Epidermal melanocyte (primary cell): ENCODE data around the gene CDH23.
"Not testable (repeated sequence)": the region's sequence is repeated elsewhere in the genome, so short reads cannot be mapped to it uniquely, and the experiment has no call there.

Source experiments
- DNase-seq: peaks from one replicate; pipeline ENCODE4 v3.0.0; 2011; ENCODE audit warnings: low spot score; ENCODE audit not compliant: insufficient read length

Gene CDH23

DNA sequence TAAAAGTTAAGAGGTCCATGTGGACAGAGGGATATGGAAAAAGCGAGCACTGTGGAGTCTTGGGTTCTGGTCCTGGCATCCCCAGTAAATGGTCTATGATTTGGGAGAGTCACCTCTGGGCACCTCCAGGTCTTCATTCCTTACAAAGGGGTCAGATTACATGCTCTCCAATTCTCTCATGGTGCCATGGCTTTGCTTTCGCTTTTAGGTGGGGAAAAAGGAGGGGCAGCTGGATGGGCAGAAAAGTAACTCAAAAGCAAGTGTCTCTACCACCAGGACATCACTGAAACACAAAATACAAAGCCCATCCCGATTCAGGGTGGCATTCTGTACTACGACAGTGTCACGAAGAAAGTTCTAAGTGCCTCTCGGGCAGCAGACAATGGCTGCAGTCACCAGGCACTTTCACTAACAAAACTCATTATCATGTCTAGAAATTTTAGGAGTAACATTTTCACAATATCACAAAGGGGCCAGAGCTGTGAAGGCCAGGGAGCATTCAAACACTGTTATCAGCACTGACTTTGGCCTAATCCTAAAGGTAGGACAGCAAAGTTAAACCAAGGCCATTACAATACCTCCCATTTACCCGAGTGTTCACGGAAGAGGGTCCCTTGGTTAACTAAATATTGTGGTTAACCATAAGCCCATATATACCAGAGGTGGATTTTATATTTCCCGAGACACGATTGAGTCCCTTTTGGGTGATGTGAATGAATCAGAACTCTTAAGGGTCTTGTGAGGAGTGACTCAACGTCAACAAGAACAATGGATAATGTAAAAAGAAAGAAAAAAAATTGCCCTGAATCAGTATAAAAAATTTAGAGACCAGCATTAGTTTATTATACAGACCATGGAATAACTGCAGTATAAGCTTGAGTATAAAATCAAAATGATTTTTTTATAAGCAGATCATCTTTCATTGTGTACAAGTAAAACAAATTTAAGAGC, 451.9 kb downstream of the CDH23 start:
- no peak for DNase-seq

GRCh38 chr10:71849461-71849908, 452.8 kb downstream of the CDH23 start:
- no peak for DNase-seq

- DNase-seq: no peak
Measured at GRCh38 chr10:71850021-71850742, 453.5 kb downstream of the CDH23 start.

DNA sequence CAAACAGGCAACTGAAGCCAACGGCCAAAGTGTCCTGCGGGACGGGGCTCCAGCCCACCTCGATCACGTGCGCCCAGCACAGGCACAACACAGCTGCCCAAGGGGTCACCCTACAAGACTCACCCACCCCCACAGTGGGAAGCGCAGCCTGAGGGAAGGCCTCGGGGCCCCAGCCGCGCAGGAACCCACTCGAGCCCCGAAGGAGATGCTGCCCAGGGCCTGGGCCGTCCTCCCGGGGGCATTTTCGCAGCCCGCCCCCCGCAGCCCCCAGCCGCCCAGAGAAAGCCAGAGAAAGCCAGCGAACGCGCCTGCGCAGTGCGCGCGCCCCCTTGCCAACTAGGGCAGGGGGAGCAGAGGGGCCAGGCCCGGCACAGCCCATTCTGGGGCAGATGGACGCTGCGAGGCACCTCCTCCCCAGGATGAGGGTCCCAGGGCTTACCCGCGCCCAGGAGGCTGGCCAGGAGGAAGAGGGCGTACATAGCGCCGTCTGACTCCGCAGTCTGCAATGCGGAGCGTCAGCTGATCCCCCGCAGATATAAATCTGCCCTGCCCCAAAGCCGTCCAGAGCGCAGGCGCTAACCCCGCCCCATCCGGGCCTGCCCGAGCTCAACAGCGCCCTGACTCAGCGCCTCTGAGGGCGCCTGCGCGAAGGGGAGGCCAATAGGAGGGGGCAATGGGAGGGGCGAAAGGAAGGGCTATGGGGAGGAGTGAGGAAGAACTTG, 454.2 kb downstream of the CDH23 start, which contains the start of gene PSAP:
PSAP (minus strand) TSS at position 509 of the 722 bp plus-strand sequence; CDS start at position 479, 30 bp downstream.
- DNase-seq: peak; percentile 92

GRCh38 chr10:71851465-71852095, 454.9 kb downstream of the CDH23 start:
- not testable (repeated sequence) for DNase-seq

DNA sequence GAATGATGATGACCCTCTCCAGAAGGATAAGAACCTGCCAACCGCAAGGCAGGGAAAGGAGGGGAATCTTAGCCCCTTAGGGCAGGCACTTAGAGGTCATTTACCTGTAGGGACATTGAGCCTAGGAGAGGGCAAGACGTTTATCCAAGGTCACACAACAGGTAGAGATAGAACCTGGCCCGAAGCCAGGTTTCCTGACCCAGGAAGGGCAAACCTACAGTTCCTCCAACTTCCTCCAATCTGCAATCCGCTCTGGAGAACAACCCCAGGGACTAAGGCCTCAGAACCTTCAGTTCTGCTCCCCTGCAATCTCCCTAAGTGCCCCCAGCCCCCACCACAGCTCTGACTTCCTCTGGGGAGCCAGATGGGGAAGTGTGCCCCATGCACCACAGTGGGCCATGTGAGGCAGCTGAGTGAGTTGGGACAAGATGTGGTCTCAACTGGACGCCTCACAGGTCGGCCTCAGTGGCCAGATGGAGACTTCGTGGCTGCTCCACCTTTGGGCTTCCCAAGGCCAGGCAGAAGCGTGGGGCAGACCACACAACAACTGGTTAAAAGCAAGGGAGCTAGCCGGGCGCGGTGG, 455.7 kb downstream of the CDH23 start:
- DNase-seq: no peak

DNA sequence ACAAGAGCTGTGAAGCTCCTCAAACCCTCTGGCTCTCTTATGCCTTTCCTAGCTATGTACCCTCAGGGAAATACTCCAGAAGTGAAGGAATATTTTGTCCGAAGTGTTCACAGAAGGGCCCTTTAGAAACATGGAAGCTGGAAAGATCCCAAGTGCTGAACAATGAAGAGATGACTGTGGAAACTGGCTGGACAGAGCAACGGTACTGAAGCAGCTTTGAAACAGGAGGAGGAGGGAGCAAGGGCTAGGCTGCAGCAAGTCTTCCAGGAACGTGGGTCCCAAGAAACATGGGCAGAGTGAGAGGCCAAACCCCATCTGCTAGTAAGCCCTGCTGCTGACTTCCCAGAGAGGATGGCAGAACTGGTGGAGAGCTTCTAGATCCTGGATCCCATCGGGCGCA, 457.3 kb downstream of the CDH23 start:
- DNase-seq: peak; percentile 75

DNA sequence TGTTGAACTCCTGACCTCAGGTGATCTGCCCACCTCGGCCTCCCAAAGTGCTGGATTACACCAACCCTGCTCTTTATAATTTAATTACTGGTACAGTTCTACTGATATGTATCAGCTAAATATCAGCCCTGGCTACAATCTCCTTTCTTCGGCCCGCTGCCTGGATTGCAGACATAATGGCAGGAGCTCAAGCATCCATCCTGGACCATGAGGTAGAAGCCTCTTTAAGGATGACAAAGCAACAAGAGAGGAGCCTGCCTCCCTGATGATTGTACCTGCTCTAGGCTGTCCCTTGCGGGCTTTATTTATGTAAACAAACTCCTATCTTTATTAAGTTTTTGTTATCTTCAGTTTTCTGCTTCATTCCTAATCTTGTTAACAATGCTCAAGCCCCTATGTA, 459.9 kb downstream of the CDH23 start:
- no peak for DNase-seq

DNA sequence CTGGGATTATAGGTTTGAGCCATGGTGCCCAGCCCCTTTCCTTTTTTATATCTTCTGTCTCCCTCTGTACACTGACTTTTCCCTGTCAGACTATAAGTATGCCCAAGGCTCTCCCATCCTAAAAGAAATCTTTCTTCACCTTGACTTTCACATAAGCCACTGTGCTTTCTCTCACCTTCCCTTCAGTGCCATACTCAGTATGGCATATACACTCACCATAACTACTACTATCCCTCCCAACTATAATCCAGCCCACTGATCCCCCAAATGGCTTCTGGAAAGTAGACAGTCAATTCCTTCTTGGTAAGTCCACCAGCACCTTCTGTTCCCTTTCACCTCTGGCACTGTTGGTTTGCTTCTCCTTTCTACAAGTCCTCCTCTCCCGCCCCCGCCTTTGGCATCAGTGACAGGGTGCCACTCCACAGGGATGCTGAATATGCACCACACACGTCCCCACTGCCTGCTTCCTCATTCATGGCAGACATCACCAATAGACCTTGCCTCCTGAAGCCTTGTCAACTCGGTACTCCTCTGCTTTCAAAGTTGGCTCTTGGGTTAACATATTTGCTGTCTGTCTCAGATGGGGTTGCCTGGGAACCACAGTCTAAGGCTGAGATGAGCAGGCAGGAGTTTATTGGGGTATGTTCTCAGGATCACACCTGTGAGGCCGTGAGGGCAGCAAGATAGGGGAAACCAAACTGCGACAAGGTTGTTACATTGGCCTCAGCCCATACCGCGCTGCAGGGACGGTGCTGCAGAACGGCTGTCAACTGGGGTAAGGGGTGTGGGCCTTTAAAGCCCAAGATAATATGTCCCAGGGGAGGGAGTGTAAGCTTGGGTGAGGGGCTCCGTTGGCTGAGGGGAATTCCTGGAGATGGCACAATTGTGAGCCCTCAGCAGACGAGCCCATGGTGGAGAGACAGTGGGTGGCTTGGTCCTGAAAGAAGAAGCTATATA, 461.5 kb downstream of the CDH23 start:
- DNase-seq: no peak

DNA sequence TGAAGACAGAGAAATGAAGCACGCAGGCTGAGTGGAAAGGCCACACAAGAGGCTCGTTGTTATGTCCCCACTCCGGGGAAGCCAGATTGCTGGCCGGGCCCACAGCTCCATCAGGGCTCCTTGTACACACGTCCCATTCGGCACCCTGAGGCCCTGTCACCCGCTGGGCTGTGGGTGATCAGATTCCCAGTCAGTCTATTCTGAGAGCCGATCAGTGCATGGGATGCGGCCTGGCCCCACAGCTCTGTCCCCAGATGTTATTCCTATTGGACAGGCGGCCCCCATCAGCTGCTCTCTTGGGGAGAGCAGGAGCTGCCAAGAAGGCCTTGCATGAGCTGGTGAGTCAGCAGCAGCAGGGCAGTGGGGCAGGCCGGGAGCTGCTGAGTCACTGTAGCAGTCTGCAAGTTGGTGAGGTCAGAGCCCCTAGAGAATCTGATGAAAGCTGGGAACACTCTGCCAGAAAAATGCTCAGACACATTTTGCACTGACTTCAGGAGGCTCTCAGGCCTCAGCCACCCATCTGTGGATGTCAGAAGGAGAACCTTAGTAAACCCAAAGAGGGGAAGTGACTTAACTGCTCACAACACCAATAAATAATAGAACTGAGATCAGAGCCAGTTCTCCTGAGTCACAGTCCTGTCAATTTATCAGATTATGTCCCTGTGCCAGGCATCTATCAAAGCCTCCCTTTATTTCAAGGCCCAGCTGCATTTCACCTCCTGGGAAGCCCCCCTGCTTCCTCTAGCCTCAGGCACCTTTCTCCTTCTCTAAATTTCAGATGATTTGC, 463.7 kb downstream of the CDH23 start:
- peak; percentile 73 for DNase-seq

GRCh38 chr10:71863203-71863602, 466.5 kb downstream of the CDH23 start:
- DNase-seq: no peak

- DNase-seq: no peak
Measured at GRCh38 chr10:71864911-71865361, 468.2 kb downstream of the CDH23 start.
